ENCODE results near the gene KAT6B. TPM values are rescaled to one million over a fixed set of nuclear protein-coding genes. Genes with fewer than 3 reads are reported as not detected.

Gene KAT6B
- total and polyA plus RNA-seq, 8 donors, result 27.6 to 48.1 (median 42.3) TPM

DNA sequence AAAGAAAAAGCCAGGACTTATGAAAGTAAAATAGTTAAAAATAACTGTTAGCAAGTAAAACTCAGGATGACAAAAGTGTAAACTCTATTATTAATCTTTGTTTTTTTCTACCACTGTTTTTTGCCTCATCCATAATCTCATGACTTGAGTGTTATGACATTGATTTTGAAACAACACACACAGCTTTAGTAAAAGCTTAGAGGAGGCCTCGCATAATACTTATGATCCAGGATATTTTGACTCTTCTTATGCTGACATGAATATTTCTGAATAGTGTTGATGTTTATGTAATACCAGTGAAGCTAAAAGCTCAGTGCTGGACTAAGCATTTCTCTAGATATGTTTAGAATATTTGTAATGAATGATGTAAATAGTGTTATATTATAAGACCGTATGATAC is 10.5 kb downstream of the KAT6B start:
- Histone ChIP-seq H3K4me1 (peaks cover 14 to 33% of the 10 kb centered on the region in 2 donors), H3K27ac (no peak overlapping the region), H3K4me3 (no peak overlapping the region), H3K9me3 (no peaks in the 10 kb centered on the region), H3K36me3 (no peaks in the 10 kb centered on the region), H3K27me3 (no peaks in the 10 kb centered on the region)
- intact Hi-C loops (cut with DNase I), result no loop called here
- TF ChIP-seq, protein P1, sequence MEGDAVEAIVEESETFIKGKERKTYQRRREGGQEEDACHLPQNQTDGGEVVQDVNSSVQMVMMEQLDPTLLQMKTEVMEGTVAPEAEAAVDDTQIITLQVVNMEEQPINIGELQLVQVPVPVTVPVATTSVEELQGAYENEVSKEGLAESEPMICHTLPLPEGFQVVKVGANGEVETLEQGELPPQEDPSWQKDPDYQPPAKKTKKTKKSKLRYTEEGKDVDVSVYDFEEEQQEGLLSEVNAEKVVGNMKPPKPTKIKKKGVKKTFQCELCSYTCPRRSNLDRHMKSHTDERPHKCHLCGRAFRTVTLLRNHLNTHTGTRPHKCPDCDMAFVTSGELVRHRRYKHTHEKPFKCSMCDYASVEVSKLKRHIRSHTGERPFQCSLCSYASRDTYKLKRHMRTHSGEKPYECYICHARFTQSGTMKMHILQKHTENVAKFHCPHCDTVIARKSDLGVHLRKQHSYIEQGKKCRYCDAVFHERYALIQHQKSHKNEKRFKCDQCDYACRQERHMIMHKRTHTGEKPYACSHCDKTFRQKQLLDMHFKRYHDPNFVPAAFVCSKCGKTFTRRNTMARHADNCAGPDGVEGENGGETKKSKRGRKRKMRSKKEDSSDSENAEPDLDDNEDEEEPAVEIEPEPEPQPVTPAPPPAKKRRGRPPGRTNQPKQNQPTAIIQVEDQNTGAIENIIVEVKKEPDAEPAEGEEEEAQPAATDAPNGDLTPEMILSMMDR (IDR thresholded peaks at IDR 0.05), result no peak
- no peak for DNase-seq
- ATAC-seq, result no peak

DNA sequence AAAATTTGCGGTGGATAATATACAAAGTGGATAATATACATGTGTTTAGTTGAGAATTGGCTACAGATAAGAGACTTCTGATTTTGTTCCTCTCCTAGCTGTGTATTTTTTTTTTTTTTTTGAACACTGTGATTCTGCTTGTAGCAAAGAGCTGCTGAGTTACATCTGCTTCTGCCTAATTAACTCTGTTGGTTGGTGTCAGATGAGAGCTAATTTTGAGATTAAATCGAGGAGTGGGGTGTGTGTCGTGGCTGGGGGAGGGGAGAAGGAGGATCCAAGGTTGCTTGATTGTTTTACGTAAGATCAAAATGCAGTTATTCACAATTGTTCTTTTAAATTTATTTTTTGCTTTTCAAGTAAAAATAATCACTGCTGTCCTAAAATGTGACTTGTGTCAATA is 11.3 kb downstream of the KAT6B start:
- no peak overlapping the region for H3K27ac ChIP-seq
- intact Hi-C loops (cut with DNase I), result no loop called here

DNA sequence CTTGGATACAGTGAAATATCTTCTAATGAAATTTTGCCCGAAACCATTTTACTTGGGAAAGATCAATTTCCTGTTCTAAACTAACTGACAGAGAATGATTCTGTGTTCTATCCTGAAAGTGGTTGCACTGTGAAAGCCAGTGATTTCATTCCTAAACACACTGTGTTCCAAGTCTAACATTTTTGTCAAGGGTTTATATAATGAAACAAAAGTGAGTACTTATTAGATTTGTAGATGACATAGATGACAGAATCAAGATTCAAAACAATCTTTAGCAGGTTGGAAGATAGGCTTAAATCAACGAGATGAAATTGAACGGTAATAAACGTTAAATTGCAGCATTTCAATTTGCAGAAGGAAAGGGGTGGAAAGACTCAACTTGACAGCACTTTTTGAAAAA is 13.3 kb downstream of the KAT6B start:
- peaks cover 15 to 45% of the 10 kb centered on the region in 2 donors for H3K4me1 ChIP-seq
- intact Hi-C loops (cut with DNase I), result no loop called here
- H3K36me3 ChIP-seq, result peaks cover 0 to 12% of the 10 kb centered on the region in 2 donors
- TF ChIP-seq, protein P1 (IDR thresholded peaks at IDR 0.05), result no peak
- no peaks in the 10 kb centered on the region for H3K27me3 ChIP-seq
- H3K4me3 ChIP-seq, result no peak overlapping the region
- H3K27ac ChIP-seq, result no peak overlapping the region
- H3K9me3 ChIP-seq, result no peaks in the 10 kb centered on the region
- DNase-seq (no peak), ATAC-seq (no peak)

More for the DNA sequence above, 11.3 kb downstream of the KAT6B start:
- Histone ChIP-seq H3K4me1 (peaks cover 15 to 42% of the 10 kb centered on the region in 2 donors), H3K4me3 (no peak overlapping the region), H3K27me3 (no peaks in the 10 kb centered on the region), H3K36me3 (no peaks in the 10 kb centered on the region), H3K9me3 (no peaks in the 10 kb centered on the region)
- DNase-seq, result no peak
- ATAC-seq, result no peak
- TF ChIP-seq, protein P1 (IDR thresholded peaks at IDR 0.05), result no peak

DNA sequence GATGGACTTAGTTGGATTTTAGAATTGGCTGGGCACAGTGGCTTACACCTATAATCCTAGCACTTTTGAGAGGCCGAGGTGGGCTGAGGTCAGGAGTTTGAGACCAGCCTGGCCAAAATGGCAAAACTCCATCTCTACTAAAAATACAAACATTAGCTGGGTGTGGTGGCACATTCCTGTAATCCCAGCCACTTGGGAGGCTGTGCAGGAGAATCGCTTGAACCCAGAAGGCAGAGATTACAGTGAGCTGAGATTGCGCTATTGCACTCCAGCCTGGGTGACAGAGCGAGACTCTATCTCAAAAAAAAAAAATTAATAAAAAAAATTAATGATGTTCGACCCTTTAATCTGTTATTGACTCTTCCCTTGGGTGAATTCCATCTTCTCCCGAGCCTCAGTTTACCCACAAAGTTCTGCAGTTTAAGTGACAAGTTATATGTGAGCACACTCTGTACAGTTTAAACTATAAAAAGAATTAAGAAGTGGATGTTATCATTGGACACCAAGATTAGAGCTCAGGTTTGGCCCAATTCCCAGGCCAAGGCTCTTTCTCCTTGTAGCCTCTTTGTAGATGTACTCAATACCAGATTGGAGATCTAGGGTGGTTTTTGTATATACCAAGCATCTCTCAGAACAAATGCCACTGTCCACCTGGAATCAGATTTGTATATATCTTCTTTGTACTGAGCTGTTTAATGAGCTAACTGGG is 15.0 kb downstream of the KAT6B start:
- ATAC-seq (peak; percentile 70), DNase-seq (no peak)
- H3K27ac ChIP-seq, result peak overlapping the region in 1 of 2 donors; percentile 70
- intact Hi-C loops (cut with DNase I), result no loop called here
- no peak overlapping the region for H3K4me3 ChIP-seq
- peaks cover 0 to 12% of the 10 kb centered on the region in 2 donors for H3K36me3 ChIP-seq
- no peaks in the 10 kb centered on the region for H3K27me3 ChIP-seq
- TF ChIP-seq, protein P1 (IDR thresholded peaks at IDR 0.05), result no peak
- peaks cover 13 to 39% of the 10 kb centered on the region in 2 donors for H3K4me1 ChIP-seq
- no peaks in the 10 kb centered on the region for H3K9me3 ChIP-seq

DNA sequence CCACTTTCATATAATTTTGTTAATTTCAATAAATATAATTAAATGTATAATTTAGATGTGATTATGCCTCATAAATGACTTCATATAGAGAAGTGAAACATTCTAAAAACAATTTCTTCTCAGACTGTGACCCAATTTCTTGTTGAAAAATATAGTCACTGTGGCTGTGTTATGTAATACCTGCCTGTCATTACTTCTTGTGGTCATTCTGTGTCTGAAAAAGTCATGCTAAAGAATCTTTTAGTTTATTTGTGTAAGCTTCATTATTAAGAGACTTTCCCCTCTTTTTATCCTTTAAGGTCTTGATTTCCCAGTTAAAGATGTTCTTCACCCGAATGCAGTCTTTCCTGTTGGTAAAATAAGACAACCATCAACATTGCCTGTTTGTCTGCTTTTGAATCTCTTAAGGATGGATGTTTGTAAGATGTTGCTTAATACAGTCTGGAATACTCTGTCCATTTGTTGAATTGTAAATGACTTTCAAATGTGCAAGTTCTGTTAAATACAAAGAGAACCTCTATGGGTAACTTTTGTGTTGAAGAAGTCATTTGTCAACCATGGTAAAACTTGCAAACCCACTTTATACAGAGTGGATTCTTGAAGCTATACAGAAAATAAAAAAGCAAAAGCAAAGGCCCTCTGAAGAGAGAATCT is 16.0 kb downstream of the KAT6B start:
- ATAC-seq (no peak), DNase-seq (no peak)
- TF ChIP-seq, protein P1 (IDR thresholded peaks at IDR 0.05), result no peak
- intact Hi-C loops (cut with DNase I), result no loop called here
- Histone ChIP-seq H3K27ac (peak overlapping the region in 1 of 2 donors; percentile 70), H3K36me3 (peaks cover 0 to 12% of the 10 kb centered on the region in 2 donors), H3K4me3 (no peak overlapping the region), H3K9me3 (no peaks in the 10 kb centered on the region), H3K4me1 (peaks cover 11 to 36% of the 10 kb centered on the region in 2 donors), H3K27me3 (no peaks in the 10 kb centered on the region)

Data from left lung (tissue), 10 donors.